IPS-20b (cell line): Measurements from ENCODE around the gene USP38.
A peak's percentile ranks its signal among the peaks of the same experiment; 100 is the strongest.
"Not testable (repeated sequence)": the region's sequence is repeated elsewhere in the genome, so short reads cannot be mapped to it uniquely, and the experiment has no call there.

Experiments
- H3K27ac ChIP-seq: one replicate; pipeline ENCODE4 v1.5.1; 2013; ENCODE audit warnings: low read length
- H3K27me3 ChIP-seq: 2 replicates; pipeline ENCODE4 v1.6.1; 2013; ENCODE audit warnings: mild to moderate bottlenecking, low read length, inconsistent platforms; ENCODE audit not compliant: insufficient read depth
- H3K36me3 ChIP-seq: 2 replicates; pipeline ENCODE4 v1.6.1; 2013; ENCODE audit warnings: low read depth, mild to moderate bottlenecking, inconsistent platforms, low read length, moderate library complexity; ENCODE audit not compliant: insufficient read depth
- H3K4me1 ChIP-seq: 2 replicates; pipeline ENCODE4 v1.6.1; 2013; ENCODE audit warnings: mild to moderate bottlenecking, control low read depth, inconsistent platforms, low read length, moderate library complexity; ENCODE audit not compliant: insufficient read depth
- H3K4me3 ChIP-seq: 2 replicates; pipeline ENCODE4 v1.5.1; 2013; ENCODE audit warnings: mild to moderate bottlenecking, low read length, inconsistent platforms
- H3K9ac ChIP-seq: 2 replicates; pipeline ENCODE4 v1.6.1; 2013; ENCODE audit warnings: low read depth, mild to moderate bottlenecking, inconsistent platforms, low read length, moderate library complexity
- H3K9me3 ChIP-seq: 2 replicates; pipeline ENCODE4 v1.6.1; 2013; ENCODE audit warnings: mild to moderate bottlenecking, low read depth, low read length, inconsistent platforms; ENCODE audit not compliant: insufficient read depth

USP38 gene

DNA sequence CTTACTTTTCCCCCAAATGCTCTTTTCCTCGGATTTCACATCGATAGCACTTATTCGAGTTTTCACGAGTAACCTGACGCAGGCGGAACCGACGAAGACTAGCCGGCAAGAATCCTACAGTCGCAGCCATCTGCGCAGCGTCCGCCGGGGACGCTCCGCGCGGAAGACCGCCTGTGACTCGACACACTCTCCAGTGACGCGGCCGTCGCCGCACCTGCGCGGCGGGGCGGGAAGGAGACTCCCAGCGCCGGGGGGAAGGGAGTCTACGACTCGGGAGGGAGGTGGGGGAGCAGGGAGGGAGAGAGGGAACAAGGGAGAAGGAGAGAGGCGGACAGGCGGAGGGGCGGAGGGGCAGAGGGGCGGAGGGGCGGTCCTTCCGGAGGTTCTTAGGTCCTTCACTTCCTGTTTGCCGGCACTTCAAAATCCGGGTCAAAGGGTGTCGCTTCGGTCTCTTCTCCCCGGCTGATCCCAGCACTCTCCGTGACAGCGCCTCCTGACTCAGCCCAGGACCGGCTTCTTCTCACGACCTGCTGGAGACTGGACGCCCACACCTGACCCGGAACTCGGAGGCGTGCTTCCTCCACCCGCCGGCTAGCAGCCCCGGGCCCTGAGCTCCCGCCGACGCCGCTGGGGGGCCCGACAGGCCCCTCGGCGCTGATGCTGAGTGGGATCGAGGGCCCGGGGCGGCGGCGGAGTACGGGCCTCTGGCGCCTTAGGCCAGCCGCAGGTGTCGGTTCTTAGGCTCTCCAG lies at the start of gene USP38:
TSS of gene USP38 (plus strand) at position 415 of the 750 bp plus-strand sequence. CDS start 534 bp downstream, outside the sequence.
- Histone ChIP-seq H3K27me3 (no peaks in the 10 kb centered on the region), H3K27ac (peak within 1 kb of the TSS; percentile 54), H3K4me3 (peak within 1 kb of the TSS; percentile 84), H3K4me1 (peaks cover 4% of the 10 kb centered on the region; the same call in 1 of the 2 replicates), H3K9me3 (no peaks in the 10 kb centered on the region), H3K36me3 (peaks cover 14% of the 10 kb centered on the region), H3K9ac (peak within 1 kb of the TSS; percentile 83)

DNA sequence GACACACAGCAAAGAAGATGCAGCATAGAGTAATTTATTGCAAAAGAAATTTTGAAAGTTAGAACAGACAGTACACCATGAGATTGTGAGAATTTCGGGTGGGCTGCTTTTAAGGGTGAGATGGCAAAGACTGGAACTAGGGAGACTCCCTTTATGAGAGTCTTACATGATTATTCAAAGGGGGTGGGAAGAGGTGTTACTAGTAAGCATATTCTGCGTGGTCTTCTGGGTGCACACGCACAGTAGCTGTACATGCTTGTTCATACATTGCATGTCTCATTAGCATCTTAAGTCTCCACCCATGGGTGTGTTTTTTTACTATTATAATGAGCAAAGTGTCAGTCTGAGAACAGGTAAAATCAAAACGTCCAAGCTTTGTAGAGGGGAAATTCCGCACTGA lies 49.4 kb upstream of the USP38 start:
- H3K36me3 ChIP-seq, result no peaks in the 10 kb centered on the region
- H3K9me3 ChIP-seq, result no peaks in the 10 kb centered on the region
- H3K9ac ChIP-seq, result no peak overlapping the region
- no peaks in the 10 kb centered on the region for H3K27me3 ChIP-seq
- H3K4me1 ChIP-seq, result no peaks in the 10 kb centered on the region
- H3K4me3 ChIP-seq, result no peak overlapping the region
- no peak overlapping the region for H3K27ac ChIP-seq

- Histone ChIP-seq H3K9me3 (no peaks in the 10 kb centered on the region), H3K27ac (no peak overlapping the region), H3K4me3 (no peak overlapping the region), H3K4me1 (no peaks in the 10 kb centered on the region), H3K36me3 (no peaks in the 10 kb centered on the region), H3K9ac (no peak overlapping the region), H3K27me3 (no peaks in the 10 kb centered on the region)
These were observed 44.0 kb upstream of the USP38 start for GRCh38 chr4:143140696-143141095.

- Histone ChIP-seq H3K4me1 (no peaks in the 10 kb centered on the region), H3K9me3 (peaks cover 24% of the 10 kb centered on the region), H3K27me3 (no peaks in the 10 kb centered on the region), H3K27ac (no peak overlapping the region), H3K4me3 (no peak overlapping the region), H3K9ac (no peak overlapping the region), H3K36me3 (no peaks in the 10 kb centered on the region)
These were observed 36.2 kb upstream of the USP38 start for GRCh38 chr4:143148521-143148920.

GRCh38 chr4:143156853-143157252 lies 27.9 kb upstream of the USP38 start:
- Histone ChIP-seq H3K9ac (no peak overlapping the region), H3K4me3 (no peak overlapping the region)

DNA sequence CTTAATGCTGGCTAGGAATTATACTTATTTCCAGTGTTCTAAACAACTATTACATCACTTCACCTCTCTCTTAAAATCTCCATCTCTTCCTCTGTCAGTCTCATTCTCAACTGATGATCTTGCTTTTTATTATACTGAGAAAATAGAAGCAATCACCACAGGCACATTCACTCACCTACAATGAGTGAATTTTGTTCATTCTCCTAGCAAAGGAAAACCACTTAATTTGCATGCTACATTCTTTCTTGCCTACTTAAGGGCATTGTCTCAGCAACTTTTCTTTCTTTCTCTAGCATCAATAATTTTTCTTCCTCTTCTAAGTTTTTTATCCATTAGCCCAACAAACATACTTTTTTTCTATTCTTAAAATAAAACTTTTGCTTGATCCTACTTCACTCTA lies 21.1 kb upstream of the USP38 start:
- Histone ChIP-seq H3K9ac (no peak overlapping the region), H3K9me3 (peaks cover 9% of the 10 kb centered on the region; the same call in 1 of the 2 replicates), H3K27ac (no peak overlapping the region), H3K4me1 (no peaks in the 10 kb centered on the region), H3K36me3 (no peaks in the 10 kb centered on the region), H3K27me3 (no peaks in the 10 kb centered on the region), H3K4me3 (no peak overlapping the region)

More at GRCh38 chr4:143156853-143157252, 27.9 kb upstream of the USP38 start:
- Histone ChIP-seq H3K36me3 (no peaks in the 10 kb centered on the region), H3K27me3 (no peaks in the 10 kb centered on the region), H3K9me3 (peaks cover 38% of the 10 kb centered on the region), H3K27ac (no peak overlapping the region), H3K4me1 (no peaks in the 10 kb centered on the region)

DNA sequence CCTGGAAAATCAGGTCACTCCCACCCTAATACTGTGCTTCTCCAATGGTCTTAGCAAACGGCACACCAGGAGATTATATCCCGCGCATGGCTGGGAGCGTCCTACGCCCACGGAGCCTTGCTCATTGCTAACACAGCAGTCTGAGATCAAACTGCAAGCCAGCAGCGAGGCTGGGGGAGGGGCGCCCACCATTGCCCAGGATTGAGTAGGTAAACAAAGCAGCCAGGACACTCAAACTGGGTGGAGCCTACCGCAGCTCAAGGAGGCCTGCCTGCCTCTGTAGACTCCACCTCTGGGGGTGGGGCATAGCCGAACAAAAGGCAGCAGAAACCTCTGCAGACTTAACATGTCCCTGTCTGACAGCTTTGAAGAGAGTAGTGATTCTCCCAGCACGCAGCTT lies 18.0 kb upstream of the USP38 start:
- not testable (repeated sequence) for H3K27ac ChIP-seq, H3K4me1 ChIP-seq, H3K27me3 ChIP-seq, H3K9me3 ChIP-seq, H3K36me3 ChIP-seq, H3K9ac ChIP-seq, H3K4me3 ChIP-seq

- Histone ChIP-seq H3K27ac (no peak overlapping the region), H3K27me3 (no peaks in the 10 kb centered on the region), H3K4me1 (no peaks in the 10 kb centered on the region), H3K9me3 (peaks cover 20% of the 10 kb centered on the region; the same call in 1 of the 2 replicates), H3K36me3 (no peaks in the 10 kb centered on the region), H3K4me3 (no peak overlapping the region), H3K9ac (no peak overlapping the region)
These were observed 5.8 kb upstream of the USP38 start for GRCh38 chr4:143178923-143179322.

GRCh38 chr4:143183513-143184216 lies 1.1 kb upstream of the USP38 start:
- H3K27ac ChIP-seq, result peak overlapping the region; percentile 54
- H3K27me3 ChIP-seq, result no peaks in the 10 kb centered on the region
- peaks cover 3% of the 10 kb centered on the region; the same call in 1 of the 2 replicates for H3K9me3 ChIP-seq
- peak overlapping the region; percentile 83; the same call in 1 of the 2 replicates for H3K9ac ChIP-seq
- peak overlapping the region; percentile 84 for H3K4me3 ChIP-seq
- H3K36me3 ChIP-seq, result peaks cover 4% of the 10 kb centered on the region; the same call in 1 of the 2 replicates
- H3K4me1 ChIP-seq, result peaks cover 4% of the 10 kb centered on the region; the same call in 1 of the 2 replicates

GRCh38 chr4:143184217-143184502 lies 557 bp upstream of the USP38 start:
- H3K4me1 ChIP-seq, result peaks cover 4% of the 10 kb centered on the region; the same call in 1 of the 2 replicates
- H3K27me3 ChIP-seq, result no peaks in the 10 kb centered on the region
- peak overlapping the region; percentile 83 for H3K9ac ChIP-seq
- peaks cover 9% of the 10 kb centered on the region for H3K36me3 ChIP-seq
- H3K4me3 ChIP-seq, result peak overlapping the region; percentile 84
- H3K27ac ChIP-seq, result peak overlapping the region; percentile 54
- no peaks in the 10 kb centered on the region; the same call in 1 of the 2 replicates for H3K9me3 ChIP-seq

GRCh38 chr4:143185253-143186107 lies 763 bp downstream of the USP38 start:
- H3K27me3 ChIP-seq, result no peaks in the 10 kb centered on the region
- peak overlapping the region; percentile 84 for H3K4me3 ChIP-seq
- peak overlapping the region; percentile 77 for H3K9ac ChIP-seq
- no peak overlapping the region for H3K27ac ChIP-seq
- H3K4me1 ChIP-seq, result peaks cover 4% of the 10 kb centered on the region; the same call in 1 of the 2 replicates
- H3K9me3 ChIP-seq, result no peaks in the 10 kb centered on the region
- H3K36me3 ChIP-seq, result peaks cover 22% of the 10 kb centered on the region
